Psoas muscle (tissue), 8 donors: Measurements from ENCODE around the gene STX1B. TPM values are rescaled to one million over a fixed set of nuclear protein-coding genes. Genes with fewer than 3 reads are reported as not detected.

Experiments
- ATAC-seq, 4 donors: fragments of 200-7000 bp; cut with Tn5 transposase; one replicate each; pipeline ENCODE4 v1.9.1; 2020; ENCODE audit warnings: moderate library complexity in 3 of 4, mild to moderate bottlenecking in 2 of 4
- DNase-seq, 2 donors: peaks; one replicate each; pipeline ENCODE4 v3.0.0-alpha.2; 2020
- H3K27ac ChIP-seq: fragments of 200-600 bp; one replicate; pipeline ENCODE4 v1.8.0; 2022
- H3K27me3 ChIP-seq, 3 donors: fragments of 200-600 bp in 1 of 3; one replicate each; pipeline versions ENCODE4 v1.6.1 to v1.8.0; 2013 to 2022; ENCODE audit warnings: low read length in 2 of 3, mild to moderate bottlenecking in 2 of 3, moderate library complexity in 1 of 3; ENCODE audit not compliant: insufficient read depth in 3 of 3
- H3K36me3 ChIP-seq, 2 donors: fragments of 200-600 bp in 1 of 2; one replicate each; pipeline versions ENCODE4 v1.6.1 to v1.8.0; 2013 to 2022; ENCODE audit warnings: low read depth in 1 of 2, mild to moderate bottlenecking in 1 of 2, moderate library complexity in 1 of 2; ENCODE audit not compliant: insufficient read depth in 1 of 2
- H3K4me1 ChIP-seq: fragments of 200-600 bp; one replicate; pipeline ENCODE4 v1.8.0; 2022
- H3K4me3 ChIP-seq: fragments of 200-600 bp; one replicate; pipeline ENCODE4 v1.8.0; 2022; ENCODE audit warnings: mild to moderate bottlenecking
- H3K9me3 ChIP-seq: fragments of 200-600 bp; one replicate; pipeline ENCODE4 v1.8.0; 2022
- CTCF ChIP-seq: fragments of 200-600 bp; IDR thresholded peaks from one replicate; pipeline ENCODE4 v1.8.0; 2022; ENCODE audit warnings: antibody characterized with exemption
- WGBS, 3 donors: extraction: QIAGEN DNeasy Blood & Tissue Kit; methylation state at CpG; one replicate each; pipeline versions ENCODE4 v1.1.6 to v1.1.7; 2013; 5-methylcytosine and 5-hydroxymethylcytosine counted together
- intact Hi-C, 2 donors: fragments of 100-400 bp; cut with DNase I; formaldehyde crosslinking; loops; one replicate each; pipeline versions ENCODE4 v1.11.0 to v1.14.2; 2022
- polyA plus RNA-seq, 3 donors: library from polyadenylated mRNA; stranded (reverse); fragments of 200-250 nt; gene quantifications; one replicate each; pipeline ENCODE4 v1.2.3, GENCODE V29; 2013
- total RNA-seq, 4 donors: library from RNA; stranded (reverse); fragmentation: NEBNext Ultra II Directional in 2 of 4; extraction: Animal tissue kit (Norgen Biotek cat#: 25700) in 2 of 4; gene quantifications; one replicate each; pipeline versions ENCODE4 v1.2.1 to v1.2.4, GENCODE V29; 2021 to 2023
- donor health status: healthy with polysubstance abuse.
- donor health status: DM: no; HTN: no; CAD: no; lungs with moderate emphysema.
- donor health status: Bipolar disorder and iron deficiency.
- donor health status: healthy.
- donor health status: DM: yes; HTN: yes; CAD: no.
- donor health status: DM: no; HTN: no; CAD: no.
- donor health status: DM: no; HTN: no; CAD: no.
- donor health status: DM: yes; HTN: yes; CAD: no.

Gene STX1B
- total and polyA plus RNA-seq, 7 donors = 0.04 to 0.64 (median 0.12) TPM; not detected in 1

GRCh38 chr16:30948667-30949649 is 61.5 kb downstream of the STX1B start, which contains the start of gene ORAI3:
Gene ORAI3 (plus strand): TSS chr16:30949068. CDS start chr16:30949290, 222 bp downstream.
- Histone ChIP-seq H3K9me3 (no peaks in the 10 kb centered on the region), H3K4me3 (peak within 1 kb of the TSS; percentile 99), H3K27ac (peak within 1 kb of the TSS; percentile 91), H3K4me1 (peaks cover 19% of the 10 kb centered on the region), H3K27me3 (no peaks in the 10 kb centered on the region), H3K36me3 (peaks cover 0 to 9% of the 10 kb centered on the region in 2 donors)
- intact Hi-C loops = no loop called here
- WGBS, 3 donors = 1% methylated on average over 63 to 70 of the region's 70 CpGs
- peak; percentile 77 to 88 for DNase-seq
- peak; percentile 60 to 78 (median 68) for ATAC-seq
- TF ChIP-seq CTCF = no peak

- ATAC-seq (peak; percentile 25 to 69 (median 42)), DNase-seq (peak; percentile 84 to 88)
- no peak for TF ChIP-seq CTCF
- Histone ChIP-seq H3K9me3 (no peaks in the 10 kb centered on the region), H3K27me3 (no peaks in the 10 kb centered on the region), H3K4me3 (peak overlapping the region; percentile 99), H3K36me3 (peaks cover 0 to 14% of the 10 kb centered on the region in 2 donors), H3K27ac (peak overlapping the region; percentile 91), H3K4me1 (peaks cover 14% of the 10 kb centered on the region)
- intact Hi-C loops = no loop called here
- WGBS, 3 donors = 31 to 38% (median 33%) methylated on average over 40 to 44 of the region's 44 CpGs
These were observed 62.4 kb downstream of the STX1B start for GRCh38 chr16:30947859-30948666.

GRCh38 chr16:30947541-30947858 is 62.9 kb downstream of the STX1B start:
- no peak for TF ChIP-seq CTCF

GRCh38 chr16:30946671-30947540 is 63.5 kb downstream of the STX1B start:
- H3K27ac ChIP-seq = no peak overlapping the region
- no peak overlapping the region for H3K4me3 ChIP-seq
- no peak for TF ChIP-seq CTCF
- ATAC-seq (no peak), DNase-seq (no peak)
- no peaks in the 10 kb centered on the region for H3K27me3 ChIP-seq
- peaks cover 0 to 23% of the 10 kb centered on the region in 2 donors for H3K36me3 ChIP-seq
- H3K4me1 ChIP-seq = peaks cover 19% of the 10 kb centered on the region
- intact Hi-C loops = no loop called here
- no peaks in the 10 kb centered on the region for H3K9me3 ChIP-seq
- 88 to 91% (median 89%) methylated on average over 37 to 38 of the region's 38 CpGs for WGBS, 3 donors

More at GRCh38 chr16:30947541-30947858, 62.9 kb downstream of the STX1B start:
- H3K9me3 ChIP-seq = no peaks in the 10 kb centered on the region
- H3K36me3 ChIP-seq = peaks cover 0 to 19% of the 10 kb centered on the region in 2 donors
- no peaks in the 10 kb centered on the region for H3K27me3 ChIP-seq
- H3K4me1 ChIP-seq = peaks cover 14% of the 10 kb centered on the region
- ATAC-seq (no peak), DNase-seq (no peak)
- intact Hi-C loops = no loop called here
- 82 to 92% (median 90%) methylated on average over 2 to 3 of the region's 3 CpGs for WGBS, 3 donors
- peak overlapping the region; percentile 16 for H3K27ac ChIP-seq
- no peak overlapping the region for H3K4me3 ChIP-seq
